Measurements from ENCODE around the gene B3GALT5.

B3GALT5 gene

DNA sequence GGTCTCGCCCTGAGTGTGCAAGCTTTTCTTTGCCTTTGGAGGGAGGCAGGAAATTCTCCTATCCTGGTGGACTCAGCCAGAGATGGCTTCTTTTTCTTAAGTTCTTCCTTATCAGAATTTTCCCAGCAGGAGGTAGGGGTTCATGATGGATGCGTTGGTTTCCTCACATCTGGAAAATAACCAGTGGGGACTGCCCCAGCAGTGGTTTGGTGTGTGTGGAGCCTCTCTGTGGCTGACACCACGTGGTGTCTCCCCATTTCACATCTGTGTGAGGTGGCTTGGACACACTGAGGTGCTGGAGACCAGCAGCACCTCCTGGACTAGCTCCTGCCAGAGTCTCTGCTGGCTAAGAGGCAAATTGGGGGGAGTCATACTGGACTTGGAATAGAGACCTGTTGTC is 32.6 kb downstream of the B3GALT5 start:
- DNase-seq (ENCODE audit: low spot score), result no peak

DNA sequence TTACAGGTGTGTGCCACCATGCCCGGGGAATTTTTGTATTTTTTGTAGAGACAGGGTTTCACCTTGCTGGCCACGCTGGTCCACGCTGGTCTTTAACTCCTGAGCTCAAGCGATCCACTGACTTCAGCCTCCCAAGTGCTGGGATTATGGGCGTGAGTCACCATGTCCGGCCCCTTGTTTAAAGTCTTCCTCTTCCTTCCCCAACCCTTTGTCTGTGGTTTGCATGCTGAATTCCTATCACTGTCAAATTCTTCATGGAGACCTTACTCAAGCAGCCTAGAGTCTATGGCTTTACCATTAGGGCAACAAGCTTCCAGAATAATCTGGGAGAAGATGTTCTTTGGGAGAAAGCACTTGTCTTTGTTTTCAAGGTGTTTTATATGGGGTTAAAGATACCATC is 34.7 kb downstream of the B3GALT5 start:
- peak; percentile 77 for DNase-seq (ENCODE audit: low spot score)

DNA sequence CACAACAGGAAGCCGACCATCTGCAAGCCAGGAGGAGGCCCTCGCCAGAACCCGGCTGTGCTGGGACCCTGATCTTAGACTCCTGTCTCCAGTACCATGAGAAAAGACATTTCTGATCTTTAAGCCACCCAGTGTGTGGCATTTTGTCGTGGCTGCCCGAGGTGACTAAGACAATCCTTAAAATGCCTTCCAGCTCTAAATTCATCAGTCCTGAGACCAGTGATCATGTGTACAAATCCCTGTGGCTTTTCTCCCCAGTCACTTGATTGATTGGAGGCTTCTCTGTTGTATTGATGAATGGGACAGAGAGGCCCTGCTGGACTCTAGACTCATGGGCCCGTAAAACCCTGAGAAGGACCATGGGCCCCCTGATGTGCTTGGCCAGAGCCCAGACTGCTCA is 36.1 kb downstream of the B3GALT5 start:
- DNase-seq (ENCODE audit: low spot score), result no peak

DNA sequence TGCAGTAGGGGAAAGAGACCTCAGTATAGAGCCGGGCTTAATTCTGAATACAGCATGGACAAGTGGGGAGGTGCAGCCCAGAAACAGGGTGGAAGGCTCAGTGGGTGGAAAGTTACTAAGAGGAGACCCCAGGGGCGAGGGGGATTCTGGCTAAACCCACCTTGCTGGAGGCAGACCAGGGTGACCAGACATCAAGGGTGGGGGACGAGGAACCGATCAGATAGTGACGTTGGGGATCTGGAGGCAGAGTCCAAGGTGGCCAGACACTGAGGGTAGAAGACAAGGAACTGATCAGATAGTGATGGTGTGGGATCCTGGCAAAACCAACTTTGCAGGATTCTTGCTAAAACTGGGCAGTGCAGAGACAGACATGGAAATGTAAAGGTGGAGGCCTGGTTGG is 36.8 kb downstream of the B3GALT5 start:
- no peak for DNase-seq (ENCODE audit: low spot score)

DNA sequence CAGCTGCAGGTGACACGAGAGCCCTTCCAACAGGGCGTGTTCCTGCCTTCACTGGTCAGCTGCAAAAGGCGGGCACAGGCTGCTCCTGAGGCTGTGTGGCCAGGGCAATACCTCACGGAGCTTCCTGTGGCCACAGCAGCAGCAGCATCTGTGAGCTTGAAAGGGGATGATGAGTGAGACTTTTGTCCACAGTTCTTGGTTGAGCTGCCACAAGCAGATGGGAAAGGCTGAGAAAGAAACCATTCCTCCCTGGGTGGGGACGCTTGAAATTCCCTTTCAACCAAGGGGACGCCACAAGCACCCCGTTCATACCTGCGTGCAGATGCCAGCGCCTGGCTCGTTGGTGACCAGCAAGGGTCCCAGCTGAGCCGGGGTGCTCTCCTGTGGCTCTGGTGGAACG is 37.6 kb downstream of the B3GALT5 start:
- no peak for DNase-seq (ENCODE audit: low spot score)

DNA sequence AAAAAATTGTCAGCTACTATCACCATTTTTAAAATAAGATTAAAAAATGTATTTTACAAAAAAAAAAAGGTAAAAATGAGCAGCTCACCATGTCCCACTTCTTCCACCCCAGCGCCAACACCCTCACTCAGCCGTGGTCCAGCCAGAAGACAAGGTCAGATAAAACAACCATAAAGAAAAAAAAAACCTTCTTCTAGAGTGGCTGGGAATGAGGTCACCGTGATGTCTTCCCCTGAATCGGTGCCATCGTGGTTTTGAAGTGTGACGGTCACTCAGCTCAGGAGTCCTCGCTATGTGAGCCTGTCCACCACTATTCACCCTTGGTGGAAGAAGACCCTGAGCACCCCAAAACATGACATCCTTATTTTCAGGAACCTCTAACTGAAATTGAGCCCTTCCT is 38.1 kb downstream of the B3GALT5 start:
- DNase-seq (ENCODE audit: low spot score), result no peak

DNA sequence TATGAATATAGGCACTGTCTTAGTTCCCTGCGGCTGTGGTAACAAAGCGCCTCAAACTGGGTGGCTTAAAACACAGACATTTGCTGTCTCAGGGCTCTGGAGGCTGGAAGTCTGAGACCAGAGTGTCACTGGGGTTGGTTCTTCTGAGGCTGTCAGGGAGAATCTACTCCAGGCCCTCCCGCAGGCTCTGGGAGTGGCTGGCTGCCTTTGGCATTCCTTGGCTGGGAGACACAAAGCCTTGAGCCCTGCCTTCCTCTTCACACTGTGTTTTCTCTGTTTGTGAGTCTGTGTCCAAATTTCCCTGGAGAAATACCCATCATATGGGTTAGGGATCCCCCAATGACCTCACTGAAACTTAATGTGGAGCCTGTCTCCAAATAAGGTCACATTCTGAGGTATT is 38.5 kb downstream of the B3GALT5 start:
- DNase-seq (ENCODE audit: low spot score), result no peak

DNA sequence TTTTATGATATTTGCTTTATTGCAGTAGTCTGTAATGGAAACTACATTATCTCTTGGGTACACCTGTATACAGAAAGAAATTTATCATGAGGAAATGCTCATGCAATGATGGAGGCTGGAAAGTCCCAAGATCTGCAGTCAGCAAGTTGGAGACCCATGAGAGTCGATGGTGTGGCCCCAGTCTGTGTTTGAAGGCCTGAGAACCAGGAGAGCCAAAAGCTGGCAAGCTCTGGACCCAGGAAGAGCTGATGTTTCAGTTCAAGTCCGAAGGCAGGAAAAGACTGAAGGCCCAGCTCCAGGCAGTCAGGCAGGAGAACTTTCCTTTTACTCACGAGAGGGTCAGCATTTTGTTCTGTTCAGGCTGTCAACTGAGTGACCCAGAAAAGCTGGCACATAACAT is 42.2 kb downstream of the B3GALT5 start:
- DNase-seq (ENCODE audit: low spot score), result no peak

DNA sequence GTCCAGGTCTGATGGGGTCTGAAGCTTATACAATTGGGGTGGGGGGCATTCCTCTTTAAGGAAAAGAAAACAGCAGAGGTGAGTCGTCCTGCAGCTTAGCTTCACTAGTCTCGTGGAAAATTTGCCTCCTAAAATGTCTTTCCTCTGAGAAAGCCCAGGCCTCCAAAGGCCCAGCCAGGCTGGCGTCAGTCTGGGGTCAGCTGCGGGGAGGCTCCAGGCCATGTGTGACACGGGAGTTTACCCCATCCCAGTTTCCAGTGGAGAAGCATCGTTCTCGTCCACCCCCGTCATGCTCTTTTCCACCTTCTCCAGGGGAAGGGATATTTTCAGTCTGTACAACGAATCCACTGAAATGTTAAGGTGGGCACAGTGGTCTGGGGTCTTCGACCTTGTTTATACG is 42.8 kb downstream of the B3GALT5 start:
- no peak for DNase-seq (ENCODE audit: low spot score)

DNA sequence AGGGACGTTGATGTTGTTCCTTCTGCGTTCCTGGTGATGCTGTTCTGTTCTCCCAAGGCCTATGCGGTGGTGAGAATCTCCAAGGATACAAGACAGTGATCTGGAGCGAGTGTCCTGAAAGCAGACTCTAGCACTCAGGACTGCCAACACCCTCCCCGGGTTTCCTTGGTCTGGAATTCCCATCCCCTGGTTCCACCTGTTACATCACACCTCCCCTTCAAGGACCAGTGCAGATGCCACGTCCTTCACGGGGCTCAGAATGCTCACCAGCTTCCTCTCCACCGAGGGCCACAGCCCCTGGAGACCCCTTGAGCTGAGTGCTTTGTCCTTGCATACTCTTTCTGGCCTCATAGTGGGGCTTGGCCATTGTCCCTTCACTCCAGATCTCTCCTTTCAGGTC is 43.5 kb downstream of the B3GALT5 start:
- no peak for DNase-seq (ENCODE audit: low spot score)

DNA sequence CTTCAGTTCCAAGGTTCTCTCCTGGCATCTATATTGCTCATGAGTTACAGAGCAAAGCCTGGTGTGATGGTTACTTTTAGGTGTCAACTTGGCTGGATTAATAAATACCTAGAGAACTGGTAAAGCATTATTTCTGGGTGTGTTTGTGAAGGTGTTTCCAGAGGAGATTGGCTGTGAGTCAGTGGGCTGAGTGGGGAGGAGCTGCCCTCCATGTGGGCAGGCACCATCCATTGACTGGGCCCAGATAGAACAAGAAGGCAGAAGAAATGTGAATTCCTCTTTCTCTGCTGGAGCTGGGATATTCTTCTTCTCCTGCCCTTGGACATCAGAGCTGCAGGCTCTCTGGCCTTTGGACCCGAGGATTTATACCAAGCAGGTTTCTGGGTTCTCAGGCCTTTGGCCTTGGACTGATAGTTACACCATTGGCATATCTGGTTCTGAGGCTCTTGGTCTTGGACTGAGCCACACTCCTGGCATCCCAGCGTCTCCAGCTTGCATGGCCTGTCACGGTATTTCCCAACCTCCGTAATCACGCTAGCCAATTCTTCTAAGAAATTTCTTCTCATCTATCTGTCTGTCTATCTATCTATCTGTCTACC is 44.5 kb downstream of the B3GALT5 start:
- DNase-seq (ENCODE audit: low spot score), result no peak

DNA sequence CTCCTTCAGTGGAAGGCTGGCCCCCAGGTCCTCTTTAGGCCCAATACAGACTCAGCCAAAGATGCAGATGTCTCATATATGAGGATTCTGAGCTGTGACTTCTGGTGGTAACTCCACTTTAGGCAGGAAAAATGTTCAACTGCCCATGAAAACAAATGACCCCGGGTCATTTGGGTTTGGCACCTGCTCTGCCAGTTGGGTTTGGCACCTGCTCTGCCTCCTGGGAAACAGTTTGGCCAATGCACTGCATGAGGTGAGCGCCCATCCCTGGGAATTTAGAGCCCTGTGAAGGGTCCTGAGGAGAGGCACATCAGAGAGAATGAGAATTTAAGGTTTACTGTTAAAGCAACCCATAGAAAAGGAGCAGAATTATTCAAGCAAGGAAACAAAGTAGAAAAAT is 45.3 kb downstream of the B3GALT5 start:
- DNase-seq (ENCODE audit: low spot score), result no peak

DNA sequence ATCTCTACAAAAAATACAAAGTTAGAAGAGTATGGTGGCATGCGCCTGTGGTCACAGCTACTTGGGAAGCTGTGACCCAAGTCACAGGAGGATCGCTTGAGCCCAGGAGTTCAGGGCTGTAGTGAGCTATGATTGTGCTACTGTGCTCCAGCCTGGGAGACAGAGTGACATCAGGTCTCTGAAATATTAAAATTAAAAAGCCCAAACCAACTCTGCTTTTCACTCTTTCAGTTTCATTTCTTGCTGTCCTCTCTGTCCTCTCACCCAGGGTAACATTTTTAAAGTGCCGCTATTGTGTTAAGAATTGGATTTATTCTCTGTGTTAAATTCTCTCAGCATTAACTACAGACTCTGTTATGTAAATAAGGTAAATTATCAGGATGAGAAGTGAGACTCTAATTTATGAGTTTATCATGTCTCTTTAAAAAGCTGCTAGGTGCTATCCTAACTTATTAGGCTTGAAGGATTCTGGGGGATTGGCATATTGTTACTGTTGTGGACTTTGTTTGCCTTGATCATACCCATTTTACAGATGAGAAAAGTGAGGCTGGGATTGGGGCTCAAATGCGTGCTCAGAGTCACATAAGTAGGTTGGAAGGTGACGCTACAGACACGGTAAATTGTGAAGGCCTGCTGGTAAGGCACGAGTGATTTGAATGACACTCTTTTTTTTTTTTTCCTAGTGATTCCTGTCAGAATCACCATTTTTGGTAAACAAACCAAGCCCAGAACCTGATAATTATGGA is 46.5 kb downstream of the B3GALT5 start:
- no peak for DNase-seq (ENCODE audit: low spot score)

DNA sequence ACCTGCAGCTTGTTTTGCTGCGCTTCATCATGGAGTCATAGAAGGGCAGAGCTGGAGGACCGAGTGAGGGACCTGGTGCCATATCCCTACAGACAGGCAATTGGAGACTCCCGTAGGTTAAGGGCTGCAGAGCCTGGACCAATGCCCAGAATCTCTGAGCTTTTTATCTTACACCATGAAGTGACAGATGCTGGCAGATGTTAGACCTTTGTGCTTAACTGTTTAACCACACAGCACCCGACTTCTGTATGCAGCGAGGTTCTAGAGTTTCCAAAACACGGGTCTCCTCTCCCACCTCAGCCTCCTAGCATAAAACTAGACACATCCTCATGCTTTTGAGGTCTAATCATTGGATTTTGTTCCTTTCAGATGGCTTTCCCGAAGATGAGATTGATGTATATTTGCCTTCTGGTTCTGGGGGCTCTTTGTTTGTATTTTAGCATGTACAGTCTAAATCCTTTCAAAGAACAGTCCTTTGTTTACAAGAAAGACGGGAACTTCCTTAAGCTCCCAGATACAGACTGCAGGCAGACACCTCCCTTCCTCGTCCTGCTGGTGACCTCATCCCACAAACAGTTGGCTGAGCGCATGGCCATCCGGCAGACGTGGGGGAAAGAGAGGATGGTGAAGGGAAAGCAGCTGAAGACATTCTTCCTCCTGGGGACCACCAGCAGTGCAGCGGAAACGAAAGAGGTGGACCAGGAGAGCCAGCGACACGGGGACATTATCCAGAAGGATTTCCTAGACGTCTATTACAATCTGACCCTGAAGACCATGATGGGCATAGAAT is 47.6 kb downstream of the B3GALT5 start:
- DNase-seq (ENCODE audit: low spot score), result no peak

DNA sequence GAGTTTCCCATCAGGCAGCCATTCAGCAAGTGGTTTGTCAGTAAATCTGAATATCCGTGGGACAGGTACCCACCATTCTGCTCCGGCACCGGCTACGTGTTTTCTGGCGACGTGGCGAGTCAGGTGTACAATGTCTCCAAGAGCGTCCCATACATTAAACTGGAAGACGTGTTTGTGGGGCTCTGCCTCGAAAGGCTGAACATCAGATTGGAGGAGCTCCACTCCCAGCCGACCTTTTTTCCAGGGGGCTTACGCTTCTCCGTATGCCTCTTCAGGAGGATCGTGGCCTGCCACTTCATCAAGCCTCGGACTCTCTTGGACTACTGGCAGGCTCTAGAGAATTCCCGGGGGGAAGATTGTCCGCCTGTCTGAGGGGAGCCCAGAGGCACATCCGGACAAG is 48.4 kb downstream of the B3GALT5 start:
- no peak for DNase-seq (ENCODE audit: low spot score)

DNA sequence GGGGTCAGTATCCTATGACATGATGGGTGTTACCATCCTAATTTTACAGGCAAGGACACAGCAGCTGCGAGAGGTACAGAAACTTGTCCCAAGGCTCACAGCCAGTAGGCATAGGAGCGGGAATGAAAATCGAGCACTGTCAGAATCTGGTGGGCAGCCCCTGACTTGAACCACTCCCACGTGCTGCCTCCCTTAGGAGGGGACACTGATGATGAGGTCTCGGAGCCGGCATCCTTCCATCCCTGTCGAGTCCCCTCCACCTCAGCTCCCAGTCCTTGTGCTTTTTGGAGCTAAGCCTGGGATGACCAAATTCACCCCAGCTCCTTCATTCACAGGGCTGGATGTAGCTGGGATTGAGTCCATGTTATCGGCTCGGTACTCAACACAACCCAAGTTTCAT is 49.0 kb downstream of the B3GALT5 start:
- DNase-seq (ENCODE audit: low spot score), result no peak

DNA sequence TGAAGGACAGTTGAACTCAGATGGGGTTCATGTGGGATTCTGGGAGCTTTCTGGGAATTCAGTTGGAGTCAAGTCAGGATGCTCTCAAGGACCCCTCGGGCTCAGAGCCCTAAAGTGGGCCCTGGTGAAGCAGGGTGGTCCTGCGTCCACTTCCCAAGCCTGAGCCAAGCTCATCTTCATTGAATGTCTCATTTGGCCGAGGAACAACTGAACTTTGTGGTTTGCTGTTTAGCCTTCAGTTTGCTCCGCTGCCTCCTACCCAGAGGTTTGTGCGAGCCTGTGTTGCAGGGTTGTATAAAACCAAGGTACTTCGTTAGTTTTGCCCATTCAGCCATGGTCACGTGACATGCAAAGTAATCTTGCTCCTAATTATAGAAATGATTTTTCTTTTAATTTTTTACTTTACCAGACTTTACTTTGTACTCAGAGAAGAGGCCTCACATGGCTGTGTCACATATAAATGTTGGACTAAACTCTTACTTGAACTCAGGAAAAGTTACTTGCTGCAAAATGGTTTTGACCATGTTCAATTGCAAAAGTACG is 49.7 kb downstream of the B3GALT5 start:
- no peak for DNase-seq (ENCODE audit: low spot score)

DNA sequence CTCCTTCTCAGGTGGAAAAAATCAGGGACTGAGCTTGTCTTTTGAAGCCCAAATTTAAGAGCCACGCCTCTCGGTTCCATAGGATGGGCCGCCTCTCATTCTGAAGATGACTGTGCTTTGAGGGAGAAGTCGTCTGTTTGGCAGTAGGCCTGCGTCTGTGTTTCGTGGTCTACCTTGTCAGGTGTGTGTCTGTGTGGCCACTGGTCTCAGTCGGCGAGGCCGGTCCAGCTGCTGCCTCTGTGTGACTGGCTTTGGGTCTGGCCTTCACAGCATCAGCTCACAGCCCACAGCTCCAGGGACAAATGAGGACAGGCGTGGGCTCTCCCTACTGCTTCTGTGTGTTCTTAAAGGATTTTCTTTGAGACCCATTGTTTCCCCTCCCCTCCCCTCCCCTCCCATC is 50.3 kb downstream of the B3GALT5 start:
- DNase-seq (ENCODE audit: low spot score), result no peak

DNA sequence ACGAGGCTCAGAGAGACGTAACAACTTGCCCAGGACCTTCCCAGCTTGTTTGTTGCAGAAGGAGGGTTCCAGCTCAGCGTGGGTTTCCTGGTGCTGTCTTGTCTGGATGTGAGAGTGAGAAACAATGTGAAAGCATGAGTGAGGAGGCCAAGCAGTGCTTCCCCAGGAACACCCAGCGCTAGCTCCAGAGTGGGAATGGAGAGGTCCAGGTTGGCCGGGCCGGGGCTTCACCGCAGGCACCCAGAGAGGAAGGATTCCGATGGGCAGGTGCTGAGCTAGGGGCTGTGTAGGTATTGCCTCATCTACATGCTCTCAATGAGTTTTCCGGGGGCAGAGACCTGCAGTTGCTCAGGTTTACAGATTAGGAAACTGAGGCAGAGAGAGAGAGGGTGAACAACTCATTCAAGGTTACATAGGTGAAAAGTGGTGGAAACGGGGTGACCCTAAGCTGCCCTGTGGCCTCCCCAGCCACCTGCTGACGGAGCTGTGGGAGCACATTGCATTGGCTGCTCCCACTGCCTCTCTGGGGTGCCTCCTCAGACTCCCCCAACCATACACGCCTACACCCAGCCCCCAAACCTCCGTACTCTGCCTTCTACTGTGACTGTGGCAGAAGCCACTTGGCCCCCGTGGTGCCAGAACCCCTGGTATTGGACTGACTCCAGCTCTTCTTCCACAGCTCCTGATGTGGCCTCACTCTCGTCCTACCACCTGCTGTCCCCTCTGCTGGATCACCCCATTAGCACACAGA is 51.2 kb downstream of the B3GALT5 start:
- DNase-seq (ENCODE audit: low spot score), result no peak

DNA sequence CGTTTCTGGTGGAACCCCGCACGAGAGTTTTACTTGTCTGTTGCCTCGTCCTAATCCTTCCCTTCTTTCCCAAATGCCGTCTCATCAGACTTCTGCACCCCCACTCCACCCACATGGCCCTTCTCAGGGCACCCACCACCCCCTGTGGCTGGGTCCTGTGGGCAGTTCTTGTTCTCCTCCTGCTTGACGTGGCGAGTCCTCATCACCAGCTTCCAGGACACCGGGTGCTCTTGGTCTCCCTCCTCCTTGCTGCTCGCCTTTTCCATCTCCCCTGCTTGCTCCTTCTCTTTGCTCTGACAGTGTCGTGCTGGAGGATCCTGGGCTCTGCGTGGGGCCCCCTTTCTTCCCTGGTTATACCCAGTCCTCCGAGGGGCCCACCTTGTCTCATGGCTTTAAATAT is 51.8 kb downstream of the B3GALT5 start:
- DNase-seq (ENCODE audit: low spot score), result no peak

DNA sequence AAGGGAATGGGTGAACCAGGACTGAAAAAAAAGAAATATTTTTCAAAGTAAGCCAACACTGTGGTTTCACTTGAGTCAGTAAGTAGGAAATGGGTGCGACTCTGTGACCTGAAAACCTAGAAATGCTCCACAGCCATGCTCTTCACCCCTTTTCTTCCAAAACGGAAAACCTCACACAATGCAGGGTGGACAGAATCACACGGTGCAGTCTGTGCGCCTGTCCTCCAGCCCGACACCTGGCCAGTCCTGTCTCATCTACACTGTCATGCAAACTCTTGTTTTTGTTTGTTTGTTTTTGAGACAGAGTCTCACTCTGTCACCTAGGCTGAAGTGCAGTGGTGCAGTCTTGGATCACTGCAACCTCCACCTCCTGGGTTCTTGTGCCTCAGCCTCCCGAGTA is 53.3 kb downstream of the B3GALT5 start:
- no peak for DNase-seq (ENCODE audit: low spot score)

DNA sequence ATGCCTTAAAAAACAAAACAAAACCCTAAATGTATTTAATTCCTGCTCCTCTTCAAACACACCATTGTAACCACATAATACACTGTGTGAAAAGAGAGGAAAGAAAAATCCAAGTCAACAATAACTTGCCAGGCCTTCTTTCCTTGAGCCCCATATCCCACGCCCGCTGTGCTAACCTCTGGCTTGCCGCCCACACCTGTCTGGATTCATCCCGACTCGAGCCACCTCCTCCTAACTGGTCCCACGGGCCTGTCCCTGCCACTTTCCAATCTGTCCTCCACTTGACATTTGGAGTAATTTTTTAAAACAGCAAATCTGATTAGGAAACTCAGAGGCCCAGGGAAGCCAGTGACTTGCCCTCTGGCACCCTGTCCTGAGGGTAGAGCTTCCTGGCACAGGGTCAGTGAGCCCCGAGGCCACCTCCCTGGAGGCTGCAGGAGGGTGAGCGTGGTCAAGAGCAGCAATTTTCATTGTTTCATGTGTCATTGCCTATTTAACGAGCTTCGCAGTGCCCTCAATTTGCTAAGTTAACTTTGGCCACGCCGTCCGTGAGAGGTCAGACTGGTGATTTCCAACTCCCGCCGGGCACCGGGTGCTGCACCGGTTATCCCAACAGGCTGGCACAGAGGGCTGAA is 54.1 kb downstream of the B3GALT5 start:
- DNase-seq (ENCODE audit: low spot score), result no peak
